LNCAP (cell line): Measurements from ENCODE around the gene ABCA7.

Source experiments
- CTCF ChIP-seq: fragments of 450-650 bp; IDR thresholded peaks from 2 replicates; pipeline ENCODE4 v1.5.1; 2017; ENCODE audit warnings: mild to moderate bottlenecking

The ABCA7 gene

GRCh38 chr19:1082165-1082927 lies 42.4 kb downstream of the ABCA7 start:
- no peak for TF ChIP-seq CTCF

GRCh38 chr19:1082928-1083816 lies 43.3 kb downstream of the ABCA7 start:
- no peak for TF ChIP-seq CTCF

- TF ChIP-seq CTCF: no peak
Observed at GRCh38 chr19:1084024-1084868, 44.3 kb downstream of the ABCA7 start.

- no peak for TF ChIP-seq CTCF
Observed at GRCh38 chr19:1085053-1085658, 45.2 kb downstream of the ABCA7 start.

GRCh38 chr19:1085676-1086442 lies 46.0 kb downstream of the ABCA7 start:
- no peak for TF ChIP-seq CTCF

GRCh38 chr19:1086613-1087012 lies 46.7 kb downstream of the ABCA7 start:
- no peak for TF ChIP-seq CTCF
